HUES48 (cell line): Measurements from ENCODE around the gene JMJD8.

Source experiments
- H3K27ac ChIP-seq: one replicate; pipeline ENCODE4 v1.7.0; 2013; ENCODE audit warnings: low read depth, low read length, inconsistent platforms
- H3K27me3 ChIP-seq: 2 replicates; pipeline ENCODE4 v1.6.1; 2013; ENCODE audit warnings: mild to moderate bottlenecking, low read length; ENCODE audit not compliant: control insufficient read depth, insufficient read depth
- H3K36me3 ChIP-seq: 2 replicates; pipeline ENCODE4 v1.6.1; 2013; ENCODE audit warnings: low read length; ENCODE audit not compliant: control insufficient read depth, insufficient read depth
- H3K4me1 ChIP-seq: 2 replicates; pipeline ENCODE4 v1.6.1; 2013; ENCODE audit warnings: mild to moderate bottlenecking, low read length; ENCODE audit not compliant: control insufficient read depth, insufficient read depth
- H3K4me3 ChIP-seq: 2 replicates; pipeline ENCODE4 v1.5.1; 2013; ENCODE audit warnings: mild to moderate bottlenecking, low read depth, low read length
- H3K9ac ChIP-seq: 2 replicates; pipeline ENCODE4 v1.6.1; 2013; ENCODE audit warnings: mild to moderate bottlenecking, low read depth, low read length, moderate library complexity
- H3K9me3 ChIP-seq: 2 replicates; pipeline ENCODE4 v1.6.1; 2013; ENCODE audit warnings: low read length; ENCODE audit not compliant: control insufficient read depth, insufficient read depth

The JMJD8 gene

GRCh38 chr16:720990-721764 lies 37.0 kb upstream of the JMJD8 start, which contains the start of gene ANTKMT:
Gene ANTKMT, plus strand, starts transcription at chr16:721146. Its CDS starts 129 bp downstream, at chr16:721275.
- Histone ChIP-seq H3K9me3 (no peaks in the 10 kb centered on the region), H3K9ac (peak within 1 kb of the TSS; percentile 94), H3K27me3 (peaks cover 12% of the 10 kb centered on the region; the same call in 1 of the 2 replicates), H3K27ac (peak within 1 kb of the TSS; percentile 93), H3K4me3 (peak within 1 kb of the TSS; percentile 96), H3K4me1 (peaks cover 19% of the 10 kb centered on the region), H3K36me3 (no peaks in the 10 kb centered on the region)

GRCh38 chr16:720447-720989 lies 36.4 kb upstream of the JMJD8 start:
- H3K4me3 ChIP-seq = peak overlapping the region; percentile 96
- H3K27ac ChIP-seq = peak overlapping the region; percentile 93
- peaks cover 23% of the 10 kb centered on the region for H3K4me1 ChIP-seq
- H3K9ac ChIP-seq = peak overlapping the region; percentile 94
- no peaks in the 10 kb centered on the region for H3K36me3 ChIP-seq
- H3K27me3 ChIP-seq = peaks cover 18% of the 10 kb centered on the region; the same call in 1 of the 2 replicates
- no peaks in the 10 kb centered on the region for H3K9me3 ChIP-seq

GRCh38 chr16:719815-720446 lies 35.8 kb upstream of the JMJD8 start:
- H3K9ac ChIP-seq = peak overlapping the region; percentile 32; the same call in 1 of the 2 replicates
- peaks cover 22% of the 10 kb centered on the region; the same call in 1 of the 2 replicates for H3K27me3 ChIP-seq
- H3K4me3 ChIP-seq = peak overlapping the region; percentile 96
- no peaks in the 10 kb centered on the region for H3K36me3 ChIP-seq
- H3K9me3 ChIP-seq = no peaks in the 10 kb centered on the region
- H3K27ac ChIP-seq = peak overlapping the region; percentile 93
- H3K4me1 ChIP-seq = peaks cover 23% of the 10 kb centered on the region

GRCh38 chr16:718922-719321 lies 34.8 kb upstream of the JMJD8 start:
- Histone ChIP-seq H3K27me3 (peaks cover 28% of the 10 kb centered on the region), H3K4me1 (peaks cover 23% of the 10 kb centered on the region), H3K4me3 (no peak overlapping the region), H3K36me3 (no peaks in the 10 kb centered on the region), H3K9ac (no peak overlapping the region), H3K9me3 (no peaks in the 10 kb centered on the region), H3K27ac (no peak overlapping the region)

GRCh38 chr16:718389-718788 lies 34.3 kb upstream of the JMJD8 start:
- no peak overlapping the region for H3K9ac ChIP-seq
- no peak overlapping the region for H3K4me3 ChIP-seq
- no peaks in the 10 kb centered on the region for H3K9me3 ChIP-seq
- H3K36me3 ChIP-seq = no peaks in the 10 kb centered on the region
- peaks cover 23% of the 10 kb centered on the region for H3K4me1 ChIP-seq
- H3K27me3 ChIP-seq = peaks cover 32% of the 10 kb centered on the region
- H3K27ac ChIP-seq = no peak overlapping the region

- H3K36me3 ChIP-seq = no peaks in the 10 kb centered on the region
- no peak overlapping the region for H3K27ac ChIP-seq
- H3K4me1 ChIP-seq = peaks cover 23% of the 10 kb centered on the region
- no peaks in the 10 kb centered on the region for H3K9me3 ChIP-seq
- H3K27me3 ChIP-seq = peaks cover 32% of the 10 kb centered on the region
- no peak overlapping the region for H3K9ac ChIP-seq
- H3K4me3 ChIP-seq = no peak overlapping the region
Measured at GRCh38 chr16:717450-718245, 33.5 kb upstream of the JMJD8 start.

- Histone ChIP-seq H3K27me3 (peaks cover 32% of the 10 kb centered on the region), H3K4me1 (peaks cover 23% of the 10 kb centered on the region), H3K9ac (no peak overlapping the region), H3K9me3 (no peaks in the 10 kb centered on the region), H3K4me3 (no peak overlapping the region; the same call in 1 of the 2 replicates), H3K36me3 (no peaks in the 10 kb centered on the region), H3K27ac (no peak overlapping the region)
Measured at GRCh38 chr16:716768-717325, 32.7 kb upstream of the JMJD8 start.

GRCh38 chr16:716200-716568 lies 32.0 kb upstream of the JMJD8 start:
- peaks cover 23% of the 10 kb centered on the region for H3K4me1 ChIP-seq
- H3K27me3 ChIP-seq = peaks cover 32% of the 10 kb centered on the region
- H3K27ac ChIP-seq = no peak overlapping the region
- no peaks in the 10 kb centered on the region for H3K36me3 ChIP-seq
- no peaks in the 10 kb centered on the region for H3K9me3 ChIP-seq
- peak overlapping the region; percentile 71 for H3K4me3 ChIP-seq
- no peak overlapping the region for H3K9ac ChIP-seq

- Histone ChIP-seq H3K27ac (no peak overlapping the region), H3K4me1 (peaks cover 23% of the 10 kb centered on the region), H3K36me3 (no peaks in the 10 kb centered on the region), H3K9me3 (no peaks in the 10 kb centered on the region), H3K4me3 (peak overlapping the region; percentile 71), H3K9ac (no peak overlapping the region), H3K27me3 (peaks cover 32% of the 10 kb centered on the region)
Measured at GRCh38 chr16:715477-716199, 31.5 kb upstream of the JMJD8 start.
